ENCODE measurements around the gene FSIP2. TPM values are rescaled to one million over a fixed set of nuclear protein-coding genes. Genes with fewer than 3 reads are reported as not detected.

FSIP2 gene
- total and polyA plus RNA-seq, 2 of the 8 experiments (the other 6 are each of a cell fraction or from before 2014, with no cell fraction given): 0.47 to 1.4 TPM

GRCh38 chr2:185787227-185788145 is 48.9 kb downstream of the FSIP2 start (continued):
- TF ChIP-seq CHD7 (IDR thresholded peaks at IDR 0.05; ENCODE audit: insufficient replicate concordance, low read length) (no peak), TAF1 (IDR thresholded peaks at IDR 0.05; ENCODE audit: low read depth, low read length) (no peak), CTCF (IDR thresholded peaks at IDR 0.05; ENCODE audit: control extremely low read depth in 1 of 3, insufficient read depth in 1 of 3, low read depth in 1 of 3, low read length in 3 of 3) (no peak)

Measured in H1 (cell line).